Measurements from ENCODE around the gene DYRK1B.
"Not testable (repeated sequence)": the region's sequence is repeated elsewhere in the genome, so short reads cannot be mapped to it uniquely, and the experiment has no call there.

Gene DYRK1B

DNA sequence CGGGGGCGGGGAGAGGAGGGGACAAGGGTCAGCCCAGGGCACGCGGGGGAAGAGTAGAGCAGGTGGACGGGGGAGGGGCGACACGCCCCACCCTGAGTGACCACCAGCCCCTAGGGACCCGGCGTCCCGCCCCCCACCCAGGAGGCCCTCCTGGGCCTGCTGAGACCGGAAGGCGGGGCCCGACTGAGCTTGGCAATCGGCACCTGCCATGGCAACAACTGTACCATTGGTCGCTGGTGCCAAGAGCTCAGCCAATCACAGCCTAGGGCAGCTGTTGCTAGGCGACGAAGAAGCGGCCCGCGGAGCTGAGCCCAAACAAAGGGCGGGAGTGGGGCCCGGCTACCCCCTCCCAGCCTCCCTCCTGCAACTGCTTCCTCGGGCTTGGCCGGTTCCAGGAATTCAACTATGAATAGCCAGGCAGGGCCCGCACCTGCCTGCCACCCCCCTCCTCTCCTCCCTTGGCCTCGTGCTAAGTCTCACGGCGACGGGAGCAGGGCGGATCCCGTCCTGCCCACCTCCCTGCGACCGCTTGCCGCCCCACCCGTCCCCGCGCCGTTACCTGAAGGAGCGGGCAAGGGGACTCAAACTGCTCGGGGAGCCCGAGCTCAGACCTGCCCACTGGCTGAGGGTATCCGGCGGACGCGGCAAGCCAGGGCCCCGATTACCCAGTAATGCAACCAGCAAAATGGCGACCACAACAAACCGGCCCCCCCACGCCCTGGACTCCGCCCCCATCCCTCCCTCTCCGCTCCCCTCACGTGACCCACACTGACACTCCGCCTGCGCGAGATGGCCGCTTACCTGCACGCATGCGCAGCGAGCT is at the start of gene DYRK1B:
Gene DYRK1B, minus strand, starts transcription at position 699 of the 823 bp plus-strand sequence. CDS start 2,295 bp downstream, outside the sequence.
- DNase-seq (ENCODE audit: low read depth in 2 of 2) = peak; percentile 93 to 96

DNA sequence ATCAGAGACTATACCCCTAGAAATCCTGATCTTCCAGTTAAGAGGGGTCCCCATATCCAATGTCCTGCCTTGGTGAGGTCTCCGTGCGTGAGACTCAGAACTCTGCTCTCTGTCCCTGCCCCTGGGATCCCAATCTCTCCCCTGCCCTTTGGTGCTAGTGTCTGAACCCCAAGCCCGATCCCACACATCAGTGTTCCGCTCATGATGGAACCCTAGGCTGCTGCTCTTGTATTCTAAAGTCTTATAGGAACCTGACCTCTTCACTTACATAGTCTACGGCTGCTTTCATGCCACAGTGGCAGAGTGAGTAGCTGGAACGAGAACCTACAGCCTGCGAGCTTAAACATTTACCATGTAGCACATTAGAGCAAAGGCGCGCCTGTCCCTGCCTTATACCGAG is 48.7 kb upstream of the DYRK1B start:
- not testable (repeated sequence) for DNase-seq (ENCODE audit: low read depth in 2 of 2)

DNA sequence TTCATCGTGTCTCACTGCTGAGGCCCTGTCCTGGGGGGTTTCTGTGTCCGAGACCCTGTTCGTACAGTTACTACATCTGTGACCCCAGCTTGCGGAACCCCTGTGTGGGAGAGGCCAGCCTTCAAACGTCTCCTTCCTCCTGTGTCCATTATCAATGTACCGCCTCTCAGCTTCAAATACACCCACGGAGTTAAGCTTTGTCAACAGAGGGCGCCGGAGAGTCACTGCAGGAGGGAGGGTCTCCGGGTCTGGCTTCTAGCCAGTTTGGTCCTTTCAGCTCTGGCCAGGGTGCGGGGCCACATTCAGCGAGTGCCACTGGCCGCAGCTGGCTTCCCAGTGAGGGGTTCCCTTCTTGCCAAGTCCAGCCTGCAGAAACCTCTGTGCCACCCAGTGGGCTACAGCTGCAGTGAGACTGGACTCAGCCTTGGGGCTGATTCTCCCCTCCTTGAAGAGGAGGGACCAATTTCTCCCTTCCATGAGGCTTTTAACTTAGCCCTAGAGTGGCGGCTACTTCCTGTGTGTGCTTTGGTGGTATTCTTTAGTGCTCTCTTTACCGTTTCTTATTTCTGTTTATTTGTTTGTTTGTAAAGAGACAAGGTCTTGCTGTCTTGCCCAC is 47.6 kb upstream of the DYRK1B start:
- DNase-seq (ENCODE audit: low read depth in 2 of 2) = peak in 1 of 2 donors; percentile 19

DNA sequence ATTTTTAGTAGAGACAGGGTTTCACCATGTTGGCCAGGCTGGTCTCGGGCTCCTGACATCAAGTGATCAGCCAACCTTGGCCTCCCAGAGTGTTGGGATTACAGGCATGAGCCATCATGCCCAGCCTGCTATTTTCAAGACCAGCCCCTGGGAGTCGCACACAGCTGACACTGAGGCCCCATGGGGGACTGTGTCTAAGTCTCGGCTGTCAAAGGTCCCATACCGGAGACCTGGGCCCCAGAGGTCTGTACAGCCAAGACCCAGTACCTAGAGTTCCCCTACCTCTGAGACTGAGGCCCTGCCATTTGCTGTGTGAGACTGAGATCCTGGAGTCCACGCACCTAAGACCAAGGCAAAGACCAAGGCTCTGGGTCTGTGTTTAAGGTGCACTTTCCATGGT is 46.3 kb upstream of the DYRK1B start:
- DNase-seq (ENCODE audit: low read depth in 2 of 2) = not testable (repeated sequence)

DNA sequence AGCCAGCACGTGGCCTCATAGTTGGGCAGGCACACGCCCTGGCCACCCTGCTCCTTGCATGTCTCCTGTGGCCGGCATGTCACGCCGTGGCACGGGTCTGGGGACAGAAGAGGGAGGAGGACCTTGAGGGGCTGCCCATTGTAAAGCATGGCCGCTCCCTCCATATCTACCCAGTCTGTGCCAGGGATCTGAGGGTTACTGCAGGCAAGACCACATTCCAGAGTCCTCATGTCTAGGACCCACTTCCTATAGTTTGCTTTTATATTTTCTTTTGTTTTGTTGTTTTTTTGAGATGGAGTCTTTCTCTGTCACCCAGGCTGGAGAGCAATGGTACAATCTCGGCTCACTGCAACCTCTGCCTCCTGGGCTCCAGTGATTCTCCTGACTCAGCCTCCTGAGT is 45.8 kb upstream of the DYRK1B start:
- DNase-seq (ENCODE audit: low read depth in 2 of 2) = not testable (repeated sequence)

DNA sequence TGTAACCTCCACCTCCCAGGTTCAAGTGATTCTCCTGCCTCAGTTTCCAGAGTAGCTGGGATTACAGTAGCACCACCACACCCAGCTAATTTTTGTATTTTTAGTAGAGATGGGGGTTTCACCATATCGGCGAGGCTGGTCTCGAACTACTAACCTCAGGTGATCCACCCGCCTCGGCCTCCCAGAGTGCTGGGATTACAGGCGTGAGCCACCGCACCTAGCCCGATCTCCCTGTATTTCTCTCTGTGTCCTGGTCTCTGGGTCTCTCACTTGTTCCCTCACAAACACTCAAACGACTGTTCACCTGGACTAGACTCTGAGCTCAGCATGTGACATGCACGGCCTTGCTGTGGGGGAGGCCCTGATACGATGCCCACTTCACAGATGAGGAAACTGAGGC is 44.9 kb upstream of the DYRK1B start:
- not testable (repeated sequence) for DNase-seq (ENCODE audit: low read depth in 2 of 2)

DNA sequence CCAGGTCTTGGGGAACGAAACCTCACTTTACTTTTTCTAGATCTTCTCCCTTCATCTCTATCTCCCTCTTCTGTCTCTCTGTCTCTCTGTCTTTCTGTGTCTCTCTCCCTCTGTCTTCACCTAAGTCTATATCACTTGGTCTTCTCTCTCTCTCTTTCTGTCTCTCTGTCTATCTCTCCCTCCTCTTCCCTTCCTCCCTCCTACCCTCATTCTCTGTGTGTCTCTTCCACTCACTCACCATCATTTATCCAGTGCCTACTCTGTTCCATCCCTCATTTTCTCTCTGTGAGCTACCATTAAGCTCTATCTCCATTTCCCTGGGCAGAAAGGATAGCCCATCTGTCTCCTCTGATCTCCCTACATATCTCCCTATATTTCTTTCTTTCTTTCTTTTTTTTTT is 44.4 kb upstream of the DYRK1B start:
- DNase-seq (ENCODE audit: low read depth in 2 of 2) = no peak

DNA sequence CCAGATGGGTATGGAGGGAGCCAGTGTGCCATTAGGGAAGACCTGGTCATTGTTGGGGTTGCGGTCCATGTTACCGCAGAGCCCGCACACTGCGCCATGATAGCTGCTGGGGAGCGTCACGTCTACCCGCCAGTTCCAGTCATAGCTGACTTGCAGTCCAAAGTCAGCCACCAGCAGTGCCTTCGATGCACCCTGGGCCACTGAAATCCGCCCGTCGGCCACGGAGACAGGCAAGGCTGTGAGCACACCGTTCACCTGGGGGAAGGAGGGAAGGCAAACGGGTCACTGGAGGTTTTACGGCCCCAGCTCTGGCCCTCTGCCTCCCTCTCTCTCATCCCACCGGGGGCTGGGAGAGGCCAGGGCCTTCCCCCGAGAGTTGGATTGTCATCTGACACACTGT is 44.0 kb upstream of the DYRK1B start:
- not testable (repeated sequence) for DNase-seq (ENCODE audit: low read depth in 2 of 2)

DNA sequence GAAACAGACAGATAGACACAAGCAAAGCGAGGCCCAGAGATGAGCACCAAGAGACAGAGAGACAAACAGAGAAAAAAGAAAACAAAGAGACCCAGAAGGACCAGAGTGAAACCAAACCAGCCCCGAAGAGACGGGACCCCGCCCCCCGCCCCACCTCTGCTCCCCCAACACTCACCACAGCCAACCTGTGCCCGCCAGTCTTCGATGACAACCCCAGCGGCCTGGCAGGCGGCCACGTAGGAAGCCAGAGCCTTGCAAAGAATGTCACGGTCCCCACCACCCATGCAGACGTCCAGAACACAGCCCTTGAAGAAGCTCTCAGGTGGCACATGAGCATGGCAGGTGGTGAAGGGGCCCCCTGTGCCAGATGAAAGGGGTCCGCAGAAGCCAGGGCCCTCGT is 43.5 kb upstream of the DYRK1B start:
- not testable (repeated sequence) for DNase-seq (ENCODE audit: low read depth in 2 of 2)

DNA sequence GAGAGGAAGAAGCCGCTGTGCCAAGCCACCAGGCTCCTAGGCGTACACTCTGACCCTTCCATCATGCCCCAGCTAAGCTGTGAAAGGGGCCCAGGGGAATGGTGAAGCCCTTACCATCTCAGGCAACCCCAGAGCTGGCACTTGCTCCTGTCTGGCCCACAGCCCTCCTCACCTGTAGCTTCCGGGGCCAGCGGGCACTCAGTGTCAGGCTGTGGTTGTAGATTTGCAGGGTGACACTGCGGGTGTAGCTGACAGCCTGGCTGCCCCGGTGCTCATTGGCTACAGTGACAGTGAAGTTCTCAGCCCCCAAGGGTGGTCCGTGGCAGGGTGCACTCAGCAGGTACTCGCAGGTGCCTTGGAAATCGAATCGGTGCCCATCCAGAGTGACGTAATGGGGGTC is 42.5 kb upstream of the DYRK1B start:
- DNase-seq (ENCODE audit: low read depth in 2 of 2) = not testable (repeated sequence)

DNA sequence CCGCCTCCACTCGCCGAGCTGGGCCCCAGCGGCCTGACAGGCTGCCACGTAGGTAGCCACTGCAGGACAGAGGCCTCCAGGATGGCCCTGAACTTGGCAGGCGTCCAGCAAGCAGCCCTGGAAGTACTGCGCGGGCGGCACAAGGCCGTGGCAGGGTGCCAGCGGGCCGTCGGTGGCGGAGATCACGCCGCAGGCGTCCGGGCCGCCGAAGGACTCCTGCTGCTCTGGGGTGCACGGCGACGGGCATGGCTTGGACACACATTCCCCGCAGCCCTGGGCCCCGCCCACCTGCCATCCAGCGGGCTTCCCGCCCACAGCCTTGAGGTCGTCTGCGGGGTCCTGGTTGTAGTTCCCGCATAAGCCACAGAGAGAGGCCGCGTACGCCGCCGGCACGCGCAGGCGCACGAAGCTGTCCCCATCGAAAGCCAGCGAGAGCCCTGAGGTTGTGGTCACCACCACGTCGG is 41.5 kb upstream of the DYRK1B start:
- DNase-seq (ENCODE audit: low read depth in 2 of 2) = not testable (repeated sequence)

DNA sequence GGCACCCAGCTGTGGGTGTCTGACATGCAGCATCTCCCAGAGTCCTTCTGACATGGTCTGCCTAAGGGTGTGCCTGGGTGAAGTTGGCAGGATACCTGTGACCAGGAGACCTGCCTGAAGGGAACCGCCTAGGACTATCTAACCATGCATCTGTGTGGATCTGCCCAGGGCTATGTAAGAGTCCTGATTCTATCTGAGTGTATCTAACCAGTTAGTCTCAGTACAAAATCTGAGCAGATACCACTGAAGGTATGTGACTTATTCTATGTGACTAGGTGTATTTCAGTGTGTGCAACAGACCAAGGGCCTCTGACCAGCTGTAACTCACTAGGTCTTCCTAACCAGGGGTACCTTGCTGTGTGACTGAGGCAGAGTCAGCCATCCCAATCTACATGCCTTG is 40.4 kb upstream of the DYRK1B start:
- no peak for DNase-seq (ENCODE audit: low read depth in 2 of 2)

DNA sequence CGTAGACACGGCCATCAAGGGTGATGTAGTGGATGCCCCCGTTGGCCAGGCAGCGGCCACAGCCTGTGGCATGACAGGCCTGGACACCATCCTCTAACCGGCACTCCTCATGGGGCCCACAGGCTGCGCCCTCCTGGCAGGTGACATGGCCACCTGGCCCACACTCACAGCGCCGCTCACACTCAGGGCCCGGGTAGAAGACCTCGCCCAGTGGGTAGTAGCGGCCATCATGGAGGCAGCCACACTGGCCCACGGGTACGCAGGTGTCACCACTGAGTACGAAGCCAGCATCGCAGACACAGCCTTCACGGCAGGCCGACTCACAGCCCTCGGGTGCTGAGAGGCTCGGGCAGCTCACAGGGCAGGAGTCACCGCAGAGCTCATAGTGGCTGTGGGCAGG is 39.4 kb upstream of the DYRK1B start:
- DNase-seq (ENCODE audit: low read depth in 2 of 2) = no peak

DNA sequence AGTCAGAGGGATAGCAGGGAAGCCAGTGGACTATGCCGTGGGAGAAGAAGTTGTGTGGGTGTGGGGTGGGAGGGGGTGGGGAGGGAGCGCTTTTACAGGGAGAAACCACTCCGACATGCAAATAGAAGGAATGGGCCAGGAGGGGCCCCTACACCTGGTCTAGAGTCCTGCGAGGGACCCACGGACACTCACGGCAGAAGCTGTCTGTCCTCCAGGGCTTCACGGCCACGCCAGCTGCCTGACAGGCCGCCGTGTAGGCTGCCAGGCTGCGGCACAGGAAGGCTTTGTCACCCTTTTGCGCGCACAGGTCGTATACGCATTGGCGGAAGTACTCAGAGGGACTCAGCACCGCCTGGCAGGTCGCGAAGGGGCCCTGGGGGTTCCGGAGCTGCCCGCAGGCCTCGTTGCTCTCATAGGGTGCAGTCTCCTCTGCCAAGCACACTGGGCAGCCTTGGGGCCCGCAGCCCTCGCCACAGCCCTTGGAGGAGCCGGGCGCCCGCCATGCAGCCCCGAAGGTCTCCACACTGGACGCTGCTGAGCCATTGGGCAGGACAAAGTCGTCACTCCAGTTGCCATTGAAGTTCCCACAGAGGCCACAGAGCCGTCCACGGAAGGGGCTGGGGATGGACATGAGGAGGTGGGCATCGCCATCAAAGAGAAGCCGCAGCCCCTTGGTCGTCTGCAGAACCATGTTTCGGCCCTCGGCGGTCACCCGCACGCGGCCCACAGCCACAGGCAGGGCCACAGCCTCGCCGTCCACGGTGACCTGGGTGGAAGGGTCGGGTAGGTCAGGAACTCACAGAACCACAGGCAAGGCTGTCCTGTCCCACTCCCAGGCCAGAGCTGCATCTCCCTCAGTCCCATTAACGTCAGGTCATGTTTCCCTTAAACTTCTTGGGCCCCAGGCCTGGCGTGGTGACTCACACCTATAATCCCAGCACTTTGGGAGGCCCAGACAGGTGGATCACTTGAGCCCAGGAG is 38.2 kb upstream of the DYRK1B start:
- DNase-seq (ENCODE audit: low read depth in 2 of 2) = no peak

DNA sequence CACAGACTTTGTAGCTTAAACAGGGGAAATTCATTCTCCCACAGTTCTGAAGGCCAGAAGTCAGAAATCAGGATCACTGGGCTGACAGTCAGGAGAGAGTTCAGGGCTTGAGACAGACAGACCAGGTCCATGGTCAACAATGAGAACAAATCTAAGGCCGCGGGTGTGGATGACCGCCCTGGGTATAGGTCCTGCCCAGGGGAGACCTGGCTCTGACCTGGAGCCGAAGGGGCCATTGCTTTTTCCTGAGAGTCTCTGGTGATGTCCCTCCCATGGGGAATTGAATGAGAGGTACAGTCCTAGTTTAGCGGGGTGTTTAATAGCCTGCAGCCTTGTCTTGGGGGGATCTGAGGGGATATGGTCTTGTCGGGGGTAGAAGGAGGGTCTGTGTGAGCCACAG is 37.4 kb upstream of the DYRK1B start:
- no peak for DNase-seq (ENCODE audit: low read depth in 2 of 2)

DNA sequence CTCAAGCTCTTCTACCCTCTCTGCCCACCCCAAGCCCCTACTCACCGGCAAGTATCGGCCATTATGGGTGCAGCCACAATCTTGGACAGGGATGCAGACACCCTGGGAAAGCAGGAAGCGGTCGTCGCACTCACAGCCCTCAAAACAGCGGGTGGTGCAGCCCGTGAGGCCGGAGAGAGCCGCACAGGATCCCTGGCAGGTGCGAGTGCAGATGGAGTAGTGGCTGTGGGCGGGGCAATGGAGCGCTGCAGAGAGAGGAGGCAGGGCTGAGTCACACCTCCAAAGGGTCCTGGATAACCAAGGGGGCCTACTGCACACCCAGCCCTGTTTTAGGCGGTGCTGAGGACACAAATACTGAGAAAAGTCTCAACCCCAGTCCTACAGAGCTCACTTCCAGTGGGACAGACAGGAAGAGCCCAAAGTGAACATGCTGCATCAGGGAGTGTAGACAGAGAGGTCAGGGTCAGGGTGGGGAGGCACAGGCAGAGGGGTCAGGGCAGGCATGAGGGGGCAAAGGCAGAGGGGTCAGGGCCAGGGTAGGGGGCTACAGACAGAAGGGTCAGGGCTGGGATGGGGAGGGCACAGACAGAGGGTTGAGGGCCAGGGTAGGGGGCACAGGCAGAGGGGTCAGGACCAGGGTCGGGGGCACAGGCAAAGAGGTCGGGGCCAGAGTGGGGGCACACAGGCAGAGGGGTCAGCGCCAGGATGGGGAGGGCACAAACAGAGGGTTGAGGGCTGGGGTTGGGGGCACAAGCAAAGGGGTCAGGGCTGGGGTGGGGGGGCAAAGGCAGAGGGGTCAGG is 36.4 kb upstream of the DYRK1B start:
- DNase-seq (ENCODE audit: low read depth in 2 of 2) = no peak

DNA sequence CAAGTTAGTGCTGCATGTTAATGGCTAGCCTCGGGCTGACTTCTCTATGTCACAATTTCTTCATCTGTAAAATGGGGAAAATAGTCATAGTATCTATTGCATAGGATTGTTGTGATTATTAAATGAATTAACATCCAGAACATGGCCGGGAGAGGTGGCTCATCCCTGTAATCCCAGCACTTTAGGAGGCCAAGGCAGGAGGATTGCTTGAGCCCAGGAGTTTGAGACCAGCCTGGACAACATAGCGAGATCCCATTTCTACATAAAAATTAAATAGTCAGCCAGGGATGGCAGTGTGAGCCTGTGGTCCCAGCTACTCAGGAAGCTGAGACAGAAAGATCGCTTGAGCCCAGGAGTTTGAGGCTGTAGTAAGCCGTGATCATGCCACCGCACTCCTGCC is 34.0 kb upstream of the DYRK1B start:
- no peak for DNase-seq (ENCODE audit: low read depth in 2 of 2)

DNA sequence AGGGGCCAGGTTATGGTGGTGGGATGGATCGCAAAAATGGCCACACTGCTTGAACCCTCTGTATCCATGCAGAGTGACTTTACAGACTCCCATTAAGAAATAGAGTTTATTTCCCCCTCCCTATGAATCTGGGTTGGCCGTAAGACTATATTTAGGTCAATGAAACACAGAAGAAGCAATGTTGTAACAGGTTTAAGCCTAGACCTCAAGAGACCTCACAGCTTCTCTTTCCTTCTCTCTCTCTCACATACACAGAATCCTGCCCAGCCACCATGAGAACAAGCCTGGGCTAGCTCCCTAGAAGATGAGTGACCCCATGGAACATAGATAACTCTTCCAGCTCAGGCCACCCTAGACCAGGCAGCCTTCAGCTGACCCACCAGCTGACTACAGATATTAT is 33.2 kb upstream of the DYRK1B start:
- DNase-seq (ENCODE audit: low read depth in 2 of 2) = no peak

DNA sequence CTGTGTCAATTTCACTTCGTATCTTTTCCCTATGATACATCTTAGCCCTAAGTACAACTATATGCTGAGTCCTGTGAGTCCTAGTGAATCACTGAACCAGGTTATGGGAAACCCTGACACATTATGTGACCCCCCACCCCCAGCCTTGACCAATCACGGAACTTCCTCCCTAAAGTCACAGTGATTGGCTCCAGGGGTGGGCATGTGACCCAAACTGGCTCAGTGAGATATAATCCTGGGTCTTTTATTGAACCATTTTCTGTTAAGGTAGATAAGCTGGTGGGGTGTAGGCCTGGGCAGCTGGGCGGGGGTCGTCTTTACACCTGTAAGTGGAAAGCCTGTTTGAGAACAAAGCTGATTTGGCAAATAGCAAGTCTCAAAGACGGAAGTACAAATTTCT is 32.0 kb upstream of the DYRK1B start:
- no peak for DNase-seq (ENCODE audit: low read depth in 2 of 2)

DNA sequence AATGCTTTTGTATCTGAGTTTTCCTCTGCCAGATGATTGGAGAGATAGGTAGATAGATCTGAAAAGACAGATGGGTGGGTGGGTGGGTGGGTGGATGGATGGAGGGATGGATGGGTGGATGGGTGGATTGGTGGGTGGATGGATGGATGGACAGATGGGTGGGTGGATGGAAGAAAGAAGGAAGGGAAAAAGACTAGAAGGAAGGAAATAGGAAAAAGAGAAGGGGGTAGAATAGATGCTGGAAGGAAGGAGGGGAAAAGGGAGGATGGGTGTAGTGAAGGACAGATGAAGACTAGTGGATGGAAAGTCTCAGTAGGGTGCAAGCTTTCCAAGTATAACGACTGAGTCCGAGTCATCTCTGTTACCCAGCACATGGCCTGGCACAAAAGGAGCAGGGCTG is 31.2 kb upstream of the DYRK1B start:
- no peak for DNase-seq (ENCODE audit: low read depth in 2 of 2)

DNA sequence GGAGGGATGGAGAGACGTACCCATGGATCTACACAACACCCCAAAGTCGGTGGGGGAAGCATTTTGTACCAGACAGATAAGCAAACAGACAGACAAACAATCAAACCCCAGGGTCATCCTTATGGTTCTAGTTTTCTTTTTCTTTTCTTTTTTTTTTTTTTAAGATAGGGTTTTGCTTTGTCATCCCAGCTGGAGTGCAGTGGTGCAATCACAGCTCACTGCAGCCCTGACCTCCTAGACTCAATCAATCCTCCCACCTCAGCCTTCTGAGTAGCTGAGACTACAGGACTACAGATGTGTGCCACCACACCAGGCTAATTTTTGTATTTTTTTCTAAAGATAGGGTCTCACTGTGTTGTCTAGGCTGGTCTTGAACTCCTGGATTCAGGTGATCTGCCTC is 30.2 kb upstream of the DYRK1B start:
- no peak for DNase-seq (ENCODE audit: low read depth in 2 of 2)

All from stimulated activated CD8-positive, alpha-beta memory T cell treated with anti-CD3 and anti-CD28 coated beads, Interleukin-2, amount 100 ng/mL, for 1 hour (primary cell).